K562 (cell line): ENCODE results near the gene TAF3. TPM values are rescaled to one million over a fixed set of nuclear protein-coding genes. Genes with fewer than 3 reads are reported as not detected.
A peak's percentile ranks its signal among the peaks of the same experiment; 100 is the strongest.

Experiments used
- ATAC-seq: fragments of 200-7000 bp; cut with Tn5 transposase; 3 replicates; pipeline ENCODE4 v1.9.1; 2020; ENCODE audit warnings: moderate library complexity
- BruUV-seq: library from RNA; stranded (reverse); fragments of 400-500 nt; replicated peaks from 2 replicates; lab custom pipeline; 2021; lab: Mats Ljungman, UMichigan
- CTCF ChIA-PET: fragments of 300-600 bp; formaldehyde crosslinking; extraction: SDS; loops from one replicate; lab custom pipeline; 2021; ENCODE audit warnings: low intra/inter-chr PET ratio; lab: Yijun Ruan, JAX
- POLR2A ChIA-PET: fragments of 300-600, 350-650 bp; sonication (Branson Sonifier 250); formaldehyde crosslinking; extraction: SDS; loops from one replicate; lab custom pipeline; 2021; ENCODE audit warnings: antibody characterized with exemption, inconsistent platforms; lab: Yijun Ruan, JAX
- DNase-seq, 4 experiments: peaks; one replicate each; pipeline versions ENCODE4 v3.0.0 to v3.0.0-alpha.2; 2011 to 2018; ENCODE audit warnings: low spot score in 3 of 4, mixed read lengths in 3 of 4; ENCODE audit errors: extremely low read depth in 1 of 4
- FAIRE-seq: peaks from 2 replicates; lab custom pipeline; 2011; peaks lifted over from hg19 to GRCh38; lab: Jason Lieb, UNC
- H2AFZ ChIP-seq: 2 replicates; pipeline ENCODE4 v1.6.0; 2011; ENCODE audit warnings: low read depth, low read length, control low read depth, inconsistent platforms
- H3K27ac ChIP-seq: fragments of 200-600 bp; 3 replicates; pipeline ENCODE4 v1.8.0; 2011; ENCODE audit warnings: low read depth, mild to moderate bottlenecking, control low read depth, inconsistent platforms, low read length, moderate library complexity, mixed read lengths; ENCODE audit errors: extremely low read depth
- H3K27me3 ChIP-seq, 2 experiments: fragments of 300-600 bp in 1 of 2; 2 replicates in 1 of 2; 3 replicates in 1 of 2; pipeline versions ENCODE4 v1.6.0 to v1.8.0; 2011; ENCODE audit warnings: inconsistent platforms in 2 of 2, low read length in 2 of 2, mild to moderate bottlenecking in 1 of 2, mixed read lengths in 1 of 2, moderate library complexity in 1 of 2; ENCODE audit not compliant: control insufficient read depth in 2 of 2, insufficient read depth in 2 of 2
- H3K36me3 ChIP-seq: fragments of 300-600 bp; 3 replicates; pipeline ENCODE4 v1.8.0; 2011; ENCODE audit warnings: mild to moderate bottlenecking, low read length, inconsistent platforms; ENCODE audit not compliant: control insufficient read depth, insufficient read depth
- H3K4me1 ChIP-seq, 2 experiments: fragments of 200-600 bp in 1 of 2; replicated peaks in 1 of 2; 2 replicates in 1 of 2; 3 replicates in 1 of 2; pipeline versions ENCODE4 v1.5.1 to v1.8.0; 2011; ENCODE audit warnings: inconsistent platforms in 2 of 2, low read length in 2 of 2, mild to moderate bottlenecking in 1 of 2, mixed read lengths in 1 of 2, moderate library complexity in 1 of 2; ENCODE audit not compliant: control insufficient read depth in 2 of 2, insufficient read depth in 2 of 2
- H3K4me2 ChIP-seq: 2 replicates; pipeline ENCODE4 v1.6.1; 2011; ENCODE audit warnings: low read length, control low read depth, inconsistent platforms, mixed read lengths; ENCODE audit not compliant: insufficient read depth
- H3K4me3 ChIP-seq: fragments of 200-600 bp; sonication (generic), shearing (Covaris generic); 2 replicates; pipeline ENCODE4 v1.5.1; 2016; ENCODE audit warnings: control low read depth, inconsistent platforms
- H3K79me2 ChIP-seq: fragments of 200-600 bp; 3 replicates; pipeline ENCODE4 v1.8.0; 2011; ENCODE audit warnings: low read length, inconsistent platforms; ENCODE audit not compliant: control insufficient read depth, insufficient read depth
- H3K9ac ChIP-seq, 2 experiments: 2 replicates each; pipeline versions ENCODE4 v1.6.0 to v1.6.1; 2011; ENCODE audit warnings: low read depth in 2 of 2, low read length in 2 of 2, control low read depth in 1 of 2, inconsistent platforms in 1 of 2, mild to moderate bottlenecking in 1 of 2, mixed read lengths in 1 of 2; ENCODE audit not compliant: insufficient read depth in 1 of 2
- H3K9me1 ChIP-seq: one replicate; pipeline ENCODE4 v1.6.0; 2011; ENCODE audit warnings: inconsistent platforms, mild to moderate bottlenecking, low read length, moderate library complexity; ENCODE audit not compliant: control insufficient read depth, insufficient read depth
- H3K9me3 ChIP-seq: replicated peaks from 2 replicates; pipeline ENCODE4 v1.5.1; 2011; ENCODE audit warnings: low read depth, low read length, inconsistent platforms; ENCODE audit not compliant: control insufficient read depth, insufficient read depth
- H4K20me1 ChIP-seq: replicated peaks from 2 replicates; pipeline ENCODE4 v1.6.1; 2011; ENCODE audit warnings: low read length, inconsistent platforms, mixed read lengths; ENCODE audit not compliant: control insufficient read depth, insufficient read depth
- GTF2F1 ChIP-seq: IDR thresholded peaks from 2 replicates; pipeline ENCODE4 v1.6.1; 2011; ENCODE audit warnings: low read depth, low read length, improper control_type of control experiment
- WGBS: fragments of 100-300 bp; shearing (Covaris generic); methylation state at CpG from one replicate; pipeline ENCODE4 v1.1.6; 2016; ENCODE audit warnings: low coverage, mixed read lengths; ENCODE audit not compliant: insufficient coverage; ENCODE audit errors: missing lambda C conversion rate; 5-methylcytosine and 5-hydroxymethylcytosine counted together
- in situ Hi-C: fragments of 300-500 bp; cut with MboI; formaldehyde crosslinking; loops from 4 replicates; pipeline ENCODE4 v1.15.0; 2018; ENCODE audit warnings: inconsistent platforms, mixed read lengths
- intact Hi-C: fragments of 100-400 bp; cut with micrococcal nuclease; formaldehyde crosslinking; loops from 2 replicates; pipeline ENCODE4 v1.14.2; 2022
- polyA plus RNA-seq, 8 experiments: library from polyadenylated mRNA; depleted of rRNA in 4 of 8; stranded (reverse) in 5 of 8; unstranded in 3 of 8; fragments of >200 nt; fragmentation: Nextera tagmentation in 2 of 8; fragmentation: Illumina TruSeq in 1 of 8; extraction: Ambion mirVana in 2 of 8; extraction: Trizol in 1 of 8; gene quantifications; 2 replicates each; pipeline versions ENCODE4 v1.2.1 to v1.2.3, GENCODE V29; 2011 to 2014; ENCODE audit warnings: inconsistent platforms in 1 of 8, missing spikeins in 1 of 8
- total RNA-seq, 7 experiments: library from RNA; depleted of rRNA in 6 of 7; stranded (reverse); fragments of >200 nt in 6 of 7; fragmentation: Illumina TruSeq in 2 of 7; extraction: Trizol in 2 of 7; gene quantifications; 2 replicates each; pipeline versions ENCODE4 v1.2.1 to v1.2.3, GENCODE V29; 2011 to 2021; ENCODE audit warnings: low replicate concordance in 1 of 7
- TF ChIP-seq, protein P1 (sequence below): fragments of 450-650 bp; conservative IDR thresholded peaks from 2 replicates; pipeline ENCODE4 v1.6.1; 2016; ENCODE audit warnings: missing genetic modification characterization, low read depth, mild to moderate bottlenecking, control low read depth, missing compliant biosample characterization
- TF ChIP-seq, protein P2 (sequence below), 2 experiments: fragments of 450-650 bp; IDR thresholded peaks; 2 replicates each; pipeline ENCODE4 v1.6.1; 2018; ENCODE audit warnings: mild to moderate bottlenecking in 2 of 2, low read depth in 1 of 2; ENCODE audit not compliant: partially characterized antibody in 2 of 2

Gene TAF3
- total and polyA plus RNA-seq, 9 of the 15 experiments (the other 6 are each of a cell fraction or from before 2014, with no cell fraction given): 1.5 to 9.9 (median 4.1) TPM

DNA sequence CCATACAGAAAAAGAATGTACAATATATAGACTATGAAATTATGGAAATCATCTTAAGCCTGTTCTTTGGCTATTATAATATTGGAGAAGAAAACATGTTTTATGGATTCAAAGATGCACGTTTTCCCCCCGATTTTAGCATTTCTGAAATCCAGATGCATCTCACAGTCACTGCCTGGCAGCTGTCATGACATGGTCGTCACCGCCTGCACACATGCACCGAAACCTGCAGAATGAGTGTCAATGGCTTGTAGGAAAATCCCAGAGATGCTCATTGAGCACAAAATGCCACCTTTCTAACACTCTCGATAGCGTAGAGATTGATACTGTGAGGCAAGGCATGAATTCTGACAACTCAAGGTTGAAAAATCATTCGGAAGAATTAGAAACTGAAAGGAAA, 115.5 kb downstream of the TAF3 start (continued):
- TF ChIP-seq, protein P1, sequence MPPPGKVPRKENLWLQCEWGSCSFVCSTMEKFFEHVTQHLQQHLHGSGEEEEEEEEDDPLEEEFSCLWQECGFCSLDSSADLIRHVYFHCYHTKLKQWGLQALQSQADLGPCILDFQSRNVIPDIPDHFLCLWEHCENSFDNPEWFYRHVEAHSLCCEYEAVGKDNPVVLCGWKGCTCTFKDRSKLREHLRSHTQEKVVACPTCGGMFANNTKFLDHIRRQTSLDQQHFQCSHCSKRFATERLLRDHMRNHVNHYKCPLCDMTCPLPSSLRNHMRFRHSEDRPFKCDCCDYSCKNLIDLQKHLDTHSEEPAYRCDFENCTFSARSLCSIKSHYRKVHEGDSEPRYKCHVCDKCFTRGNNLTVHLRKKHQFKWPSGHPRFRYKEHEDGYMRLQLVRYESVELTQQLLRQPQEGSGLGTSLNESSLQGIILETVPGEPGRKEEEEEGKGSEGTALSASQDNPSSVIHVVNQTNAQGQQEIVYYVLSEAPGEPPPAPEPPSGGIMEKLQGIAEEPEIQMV (tag): no peak

- peaks cover 4% of the 10 kb centered on the region for H3K9me1 ChIP-seq
- H3K4me1 ChIP-seq: peaks cover 4 to 22% of the 10 kb centered on the region in 2 experiments; a peak in 3 of 5 replicates
- no peaks in the 10 kb centered on the region; the same call in 2 of the 3 replicates for H3K79me2 ChIP-seq
- DNase-seq (no peak), ATAC-seq (no peak), FAIRE-seq (no peak)
- H3K4me2 ChIP-seq: no peak overlapping the region
- 95% methylated on average over 5 of the region's 5 CpGs for WGBS
- BruUV-seq: no TSS peak
- H2AFZ ChIP-seq: no peak overlapping the region
- H4K20me1 ChIP-seq: no peaks in the 10 kb centered on the region; the same call in 1 of the 2 replicates
- H3K27me3 ChIP-seq: no peaks in the 10 kb centered on the region
- no peak for TF ChIP-seq GTF2F1
- TF ChIP-seq, protein P2, sequence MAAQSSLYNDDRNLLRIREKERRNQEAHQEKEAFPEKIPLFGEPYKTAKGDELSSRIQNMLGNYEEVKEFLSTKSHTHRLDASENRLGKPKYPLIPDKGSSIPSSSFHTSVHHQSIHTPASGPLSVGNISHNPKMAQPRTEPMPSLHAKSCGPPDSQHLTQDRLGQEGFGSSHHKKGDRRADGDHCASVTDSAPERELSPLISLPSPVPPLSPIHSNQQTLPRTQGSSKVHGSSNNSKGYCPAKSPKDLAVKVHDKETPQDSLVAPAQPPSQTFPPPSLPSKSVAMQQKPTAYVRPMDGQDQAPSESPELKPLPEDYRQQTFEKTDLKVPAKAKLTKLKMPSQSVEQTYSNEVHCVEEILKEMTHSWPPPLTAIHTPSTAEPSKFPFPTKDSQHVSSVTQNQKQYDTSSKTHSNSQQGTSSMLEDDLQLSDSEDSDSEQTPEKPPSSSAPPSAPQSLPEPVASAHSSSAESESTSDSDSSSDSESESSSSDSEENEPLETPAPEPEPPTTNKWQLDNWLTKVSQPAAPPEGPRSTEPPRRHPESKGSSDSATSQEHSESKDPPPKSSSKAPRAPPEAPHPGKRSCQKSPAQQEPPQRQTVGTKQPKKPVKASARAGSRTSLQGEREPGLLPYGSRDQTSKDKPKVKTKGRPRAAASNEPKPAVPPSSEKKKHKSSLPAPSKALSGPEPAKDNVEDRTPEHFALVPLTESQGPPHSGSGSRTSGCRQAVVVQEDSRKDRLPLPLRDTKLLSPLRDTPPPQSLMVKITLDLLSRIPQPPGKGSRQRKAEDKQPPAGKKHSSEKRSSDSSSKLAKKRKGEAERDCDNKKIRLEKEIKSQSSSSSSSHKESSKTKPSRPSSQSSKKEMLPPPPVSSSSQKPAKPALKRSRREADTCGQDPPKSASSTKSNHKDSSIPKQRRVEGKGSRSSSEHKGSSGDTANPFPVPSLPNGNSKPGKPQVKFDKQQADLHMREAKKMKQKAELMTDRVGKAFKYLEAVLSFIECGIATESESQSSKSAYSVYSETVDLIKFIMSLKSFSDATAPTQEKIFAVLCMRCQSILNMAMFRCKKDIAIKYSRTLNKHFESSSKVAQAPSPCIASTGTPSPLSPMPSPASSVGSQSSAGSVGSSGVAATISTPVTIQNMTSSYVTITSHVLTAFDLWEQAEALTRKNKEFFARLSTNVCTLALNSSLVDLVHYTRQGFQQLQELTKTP (IDR thresholded peaks at IDR 0.05; ENCODE audit: low read depth in 1 of 2, partially characterized antibody in 2 of 2): peak in 1 of 2 experiments; percentile 92
- ChIA-PET CTCF (no interaction called here), POLR2A (no interaction called here)
- no peak overlapping the region for H3K27ac ChIP-seq
- intact Hi-C loops: no loop called here
- no peak overlapping the region for H3K4me3 ChIP-seq
- no peaks in the 10 kb centered on the region for H3K9me3 ChIP-seq
- in situ Hi-C loops: no loop called here
- no peak overlapping the region for H3K9ac ChIP-seq
- no peaks in the 10 kb centered on the region for H3K36me3 ChIP-seq
Observed at GRCh38 chr10:7937315-7937945, 119.1 kb downstream of the TAF3 start.
